Skeletal muscle satellite cell (primary cell): ENCODE data around the gene CCDC83.
"Not testable (repeated sequence)": the region's sequence is repeated elsewhere in the genome, so short reads cannot be mapped to it uniquely, and the experiment has no call there.

Experiments used
- H3K27me3 ChIP-seq: 2 replicates; pipeline ENCODE4 v1.7.0; 2013; ENCODE audit warnings: low read length; ENCODE audit not compliant: control insufficient read depth, insufficient read depth
- H3K36me3 ChIP-seq: 2 replicates; pipeline ENCODE4 v1.7.0; 2013; ENCODE audit warnings: mild to moderate bottlenecking, control low read depth, low read length; ENCODE audit not compliant: insufficient read depth
- H3K4me1 ChIP-seq: 2 replicates; pipeline ENCODE4 v1.7.0; 2013; ENCODE audit warnings: low read length; ENCODE audit not compliant: control insufficient read depth, insufficient read depth
- H3K4me2 ChIP-seq: 2 replicates; pipeline ENCODE4 v1.7.0; 2013; ENCODE audit warnings: mild to moderate bottlenecking, low read length
- H3K4me3 ChIP-seq: 2 replicates; pipeline ENCODE4 v1.7.0; 2013; ENCODE audit warnings: low read length
- H3K9ac ChIP-seq: 2 replicates; pipeline ENCODE4 v1.7.0; 2013; ENCODE audit warnings: mild to moderate bottlenecking, low read depth, low read length, moderate library complexity
- H3K9me3 ChIP-seq: replicated peaks from 2 replicates; pipeline ENCODE4 v1.7.0; 2013; ENCODE audit warnings: mild to moderate bottlenecking, control low read depth, low read length

CCDC83 gene

DNA sequence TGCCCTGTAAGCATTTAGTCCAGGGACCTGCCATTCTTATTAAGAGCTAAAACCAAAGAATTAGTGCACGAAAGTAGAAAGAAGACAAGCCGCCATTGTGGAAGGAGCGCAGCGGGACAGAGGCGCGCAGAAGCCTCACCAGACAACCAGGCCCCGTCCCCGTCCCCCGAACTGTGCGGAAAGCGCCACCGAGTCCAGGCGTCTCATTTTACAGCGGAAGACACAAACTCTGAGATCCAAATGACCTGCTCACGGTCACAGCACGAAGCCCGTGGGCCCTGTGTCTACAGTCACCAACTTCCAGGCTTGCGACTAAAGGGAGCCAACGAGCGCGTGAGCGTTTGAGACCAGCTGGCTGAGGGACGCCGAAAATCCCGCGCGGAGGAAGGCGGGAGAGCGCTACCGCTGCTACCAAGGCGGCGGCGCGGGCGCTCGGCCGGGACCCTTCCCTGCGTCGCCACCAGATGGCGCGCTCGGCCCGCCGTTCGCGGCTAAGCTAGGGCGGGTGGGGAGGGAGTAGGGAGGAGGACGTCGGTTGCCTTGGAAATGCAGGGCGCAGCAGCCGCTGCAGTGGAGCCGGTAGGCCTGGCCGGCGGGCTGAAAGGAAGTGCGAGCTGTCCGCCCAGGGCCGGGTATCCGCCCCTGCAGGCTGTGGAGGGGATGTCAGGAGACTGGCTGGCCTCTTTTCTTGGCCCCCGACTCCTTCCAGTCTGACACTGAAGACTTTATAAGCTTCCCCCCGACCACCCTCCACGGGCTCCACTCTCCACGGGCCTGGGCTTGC lies 434 bp upstream of the CCDC83 start:
- no peaks in the 10 kb centered on the region for H3K36me3 ChIP-seq
- peak overlapping the region; percentile 87 for H3K9ac ChIP-seq
- H3K4me2 ChIP-seq = peak overlapping the region; percentile 90
- peak overlapping the region; percentile 78 for H3K4me3 ChIP-seq
- H3K27me3 ChIP-seq = no peaks in the 10 kb centered on the region
- no peaks in the 10 kb centered on the region for H3K9me3 ChIP-seq
- peaks cover 5% of the 10 kb centered on the region for H3K4me1 ChIP-seq

DNA sequence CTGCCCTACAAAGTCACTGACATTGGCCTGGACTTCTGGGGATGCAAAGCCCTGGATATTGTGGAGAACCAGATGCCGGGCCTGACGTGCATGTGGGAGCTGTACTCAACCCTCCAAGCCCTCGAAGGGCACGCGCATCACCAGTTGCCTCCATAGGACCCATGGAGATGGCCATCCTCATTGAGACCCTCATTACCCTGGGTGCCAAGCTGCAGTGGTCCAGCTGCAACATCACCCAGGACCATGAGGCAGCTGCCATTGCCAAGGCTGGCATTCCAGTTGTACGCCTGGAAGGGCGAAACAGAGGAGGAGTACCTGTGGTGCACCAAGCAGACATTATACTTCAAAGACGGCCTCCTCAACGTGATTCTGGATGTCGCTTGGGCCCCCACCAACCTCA lies 1.9 kb downstream of the CCDC83 start:
- Histone ChIP-seq H3K4me1 (peaks cover 5% of the 10 kb centered on the region), H3K27me3 (no peaks in the 10 kb centered on the region), H3K4me2 (no peak overlapping the region), H3K9ac (no peak overlapping the region), H3K4me3 (no peak overlapping the region), H3K36me3 (no peaks in the 10 kb centered on the region), H3K9me3 (no peaks in the 10 kb centered on the region)

DNA sequence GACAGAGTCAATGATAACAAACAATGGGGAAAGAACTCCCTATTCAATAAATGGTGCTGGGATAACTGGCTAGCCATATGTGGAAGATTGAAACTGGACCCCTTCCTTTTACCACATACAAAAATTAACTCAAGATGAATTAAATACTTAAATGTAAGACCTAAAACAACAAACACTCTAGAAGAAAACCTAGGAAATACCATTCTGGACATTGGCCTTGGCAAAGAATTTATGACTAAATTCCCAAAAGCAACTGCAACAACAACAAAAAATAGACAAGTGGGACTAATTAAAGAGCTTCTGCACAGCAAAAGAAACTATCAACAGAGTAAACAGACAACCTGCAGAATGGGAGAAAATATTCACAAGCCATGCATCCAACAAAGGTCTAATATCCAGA lies 4.4 kb downstream of the CCDC83 start:
- not testable (repeated sequence) for H3K4me3 ChIP-seq, H3K4me1 ChIP-seq, H3K36me3 ChIP-seq, H3K27me3 ChIP-seq, H3K4me2 ChIP-seq, H3K9ac ChIP-seq, H3K9me3 ChIP-seq

DNA sequence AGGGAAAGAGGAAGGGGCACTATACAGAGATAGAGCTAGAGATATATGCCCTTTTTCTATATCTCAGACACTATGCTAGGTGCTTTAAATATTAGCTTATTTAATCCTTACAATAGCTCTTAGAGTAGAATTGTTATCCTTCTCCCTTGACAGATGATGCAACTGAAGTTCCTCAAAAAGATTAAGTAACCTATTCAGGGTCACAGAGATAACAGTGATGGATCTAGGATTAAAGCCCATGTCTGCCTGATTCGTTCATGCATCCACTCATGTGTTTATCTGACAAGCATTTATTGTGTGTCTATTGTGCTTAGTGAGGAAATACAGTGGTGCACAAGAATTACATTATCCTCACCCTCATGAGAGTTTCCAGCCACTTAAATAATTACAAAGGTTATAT lies 8.7 kb downstream of the CCDC83 start:
- H3K36me3 ChIP-seq = no peaks in the 10 kb centered on the region
- H3K4me1 ChIP-seq = no peaks in the 10 kb centered on the region
- H3K4me3 ChIP-seq = no peak overlapping the region
- no peaks in the 10 kb centered on the region for H3K27me3 ChIP-seq
- no peak overlapping the region for H3K4me2 ChIP-seq
- no peaks in the 10 kb centered on the region for H3K9me3 ChIP-seq
- no peak overlapping the region for H3K9ac ChIP-seq

DNA sequence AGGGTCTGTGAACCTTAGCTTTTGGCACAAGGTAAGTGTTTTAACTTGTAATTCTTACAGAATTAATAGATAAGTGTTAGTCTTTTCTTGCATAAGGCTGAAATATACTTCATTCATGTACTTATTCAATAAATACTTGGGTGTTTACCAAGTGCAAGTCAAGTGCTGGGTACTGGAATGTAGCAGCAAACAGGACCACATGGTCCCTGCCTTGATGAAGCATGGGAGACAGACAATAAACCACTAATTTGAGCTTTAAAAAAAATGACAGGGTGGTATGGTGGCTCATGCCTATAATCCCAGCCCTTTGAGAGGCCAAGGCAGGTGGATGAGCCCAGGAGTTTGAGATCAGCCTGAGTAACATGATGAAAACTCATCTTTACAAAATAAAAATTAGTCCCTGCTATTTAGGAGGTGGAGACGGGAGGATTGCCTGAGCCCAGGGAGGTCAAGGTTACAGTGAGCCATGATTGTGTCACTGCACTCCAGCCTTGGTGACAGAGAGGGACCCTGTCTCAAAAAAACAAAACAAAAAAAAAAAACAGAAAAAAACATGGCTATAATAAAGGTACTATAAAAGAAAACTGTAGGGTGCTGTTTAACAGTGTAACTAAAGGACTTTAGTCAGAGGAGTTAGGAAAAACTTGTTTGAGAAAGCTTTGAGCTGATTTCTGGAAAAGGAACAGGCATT lies 11.1 kb downstream of the CCDC83 start:
- H3K4me1 ChIP-seq = no peaks in the 10 kb centered on the region
- H3K4me2 ChIP-seq = no peak overlapping the region
- no peaks in the 10 kb centered on the region for H3K36me3 ChIP-seq
- no peak overlapping the region for H3K4me3 ChIP-seq
- H3K27me3 ChIP-seq = no peaks in the 10 kb centered on the region
- no peak overlapping the region for H3K9ac ChIP-seq
- H3K9me3 ChIP-seq = no peaks in the 10 kb centered on the region

DNA sequence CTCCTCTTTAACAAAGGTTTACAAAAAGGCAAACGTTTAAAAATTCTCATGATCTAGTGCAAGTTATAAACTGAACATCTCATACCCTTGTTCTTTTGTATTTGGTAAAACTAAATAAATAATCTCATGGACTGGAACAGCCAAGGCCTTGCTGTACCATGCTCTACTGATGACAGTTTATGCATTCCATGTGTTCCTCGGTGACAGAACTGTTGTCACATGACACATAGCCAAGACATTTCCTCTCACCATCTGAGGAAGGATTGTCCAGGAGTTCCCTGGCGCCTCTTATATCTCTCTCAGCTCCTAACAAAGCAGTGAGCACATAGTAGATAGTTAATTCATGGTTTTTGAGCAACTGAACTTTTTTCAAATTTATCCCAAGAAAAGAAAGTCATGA lies 12.6 kb downstream of the CCDC83 start:
- no peak overlapping the region for H3K4me2 ChIP-seq

DNA sequence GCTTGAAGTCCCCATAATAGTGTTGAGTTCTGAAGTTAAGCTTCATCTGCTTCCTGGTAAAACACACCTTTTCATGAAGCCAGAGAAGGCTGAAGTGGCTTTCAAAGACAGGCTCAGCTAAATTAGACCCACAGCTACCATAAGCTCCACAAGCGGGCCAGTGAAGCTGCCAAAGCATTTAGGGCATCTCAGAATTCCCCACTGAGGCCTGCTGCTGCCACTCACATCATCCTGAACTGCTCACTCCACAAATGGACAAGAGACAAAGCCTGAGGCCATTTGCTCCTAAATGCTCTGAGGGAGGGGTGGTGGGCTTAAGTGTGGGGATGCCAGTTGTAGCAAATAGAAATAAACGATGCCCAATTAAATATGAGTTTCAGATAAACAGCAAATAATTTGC lies 14.6 kb downstream of the CCDC83 start:
- Histone ChIP-seq H3K9me3 (no peaks in the 10 kb centered on the region), H3K4me2 (no peak overlapping the region), H3K27me3 (no peaks in the 10 kb centered on the region)

More for the DNA sequence above, 12.6 kb downstream of the CCDC83 start:
- H3K9ac ChIP-seq = no peak overlapping the region
- H3K36me3 ChIP-seq = no peaks in the 10 kb centered on the region
- no peaks in the 10 kb centered on the region for H3K4me1 ChIP-seq
- no peaks in the 10 kb centered on the region for H3K9me3 ChIP-seq
- no peaks in the 10 kb centered on the region for H3K27me3 ChIP-seq
- no peak overlapping the region for H3K4me3 ChIP-seq

DNA sequence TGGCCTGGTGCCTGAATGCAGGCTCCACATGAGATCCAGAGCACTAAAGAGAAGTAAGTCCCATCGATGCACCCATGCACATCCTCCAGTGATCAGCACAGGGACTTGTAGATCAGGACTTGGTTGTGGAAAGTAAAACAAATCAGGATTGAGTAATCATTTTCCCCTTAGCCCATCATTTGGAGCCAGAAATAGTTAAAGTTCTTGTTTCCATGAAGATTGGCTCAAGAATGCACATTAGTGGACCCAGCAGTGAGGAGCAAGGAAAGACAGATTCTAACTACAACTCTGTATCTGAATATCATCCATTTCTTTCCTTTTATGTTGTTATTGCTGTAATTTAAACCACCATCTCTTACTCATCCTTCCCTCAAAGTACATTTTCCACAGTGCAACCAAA lies 19.1 kb downstream of the CCDC83 start:
- H3K9ac ChIP-seq = no peak overlapping the region

More for the DNA sequence above, 14.6 kb downstream of the CCDC83 start:
- Histone ChIP-seq H3K36me3 (no peaks in the 10 kb centered on the region), H3K4me1 (peaks cover 9% of the 10 kb centered on the region), H3K4me3 (no peak overlapping the region), H3K9ac (no peak overlapping the region)

DNA sequence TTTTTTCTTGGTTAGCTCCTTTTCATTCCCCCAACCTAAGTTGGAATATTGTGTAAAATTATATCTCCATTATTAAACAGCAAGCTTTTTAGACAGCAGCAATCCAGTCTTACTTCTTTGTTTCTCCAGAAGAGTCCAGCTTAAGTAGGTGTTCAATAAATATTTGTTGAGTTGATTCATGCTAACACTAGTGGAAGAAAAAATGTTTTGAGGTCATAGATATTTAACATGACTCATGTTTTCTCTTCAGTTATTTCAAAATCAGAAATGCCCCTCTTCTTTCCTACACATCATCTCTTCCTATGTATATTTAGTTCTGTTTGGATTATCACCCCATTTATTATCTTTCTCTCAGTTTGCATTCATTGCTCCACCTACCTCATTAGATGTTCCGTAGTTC lies 20.3 kb downstream of the CCDC83 start:
- H3K4me2 ChIP-seq = peak overlapping the region; percentile 36
- H3K36me3 ChIP-seq = no peaks in the 10 kb centered on the region
- no peak overlapping the region for H3K9ac ChIP-seq
- no peaks in the 10 kb centered on the region for H3K27me3 ChIP-seq
- H3K4me1 ChIP-seq = peaks cover 20% of the 10 kb centered on the region
- H3K4me3 ChIP-seq = no peak overlapping the region
- no peaks in the 10 kb centered on the region for H3K9me3 ChIP-seq

More for the DNA sequence above, 19.1 kb downstream of the CCDC83 start:
- Histone ChIP-seq H3K9me3 (no peaks in the 10 kb centered on the region), H3K4me3 (no peak overlapping the region), H3K4me1 (peaks cover 20% of the 10 kb centered on the region), H3K27me3 (no peaks in the 10 kb centered on the region), H3K36me3 (no peaks in the 10 kb centered on the region), H3K4me2 (peak overlapping the region; percentile 30)

DNA sequence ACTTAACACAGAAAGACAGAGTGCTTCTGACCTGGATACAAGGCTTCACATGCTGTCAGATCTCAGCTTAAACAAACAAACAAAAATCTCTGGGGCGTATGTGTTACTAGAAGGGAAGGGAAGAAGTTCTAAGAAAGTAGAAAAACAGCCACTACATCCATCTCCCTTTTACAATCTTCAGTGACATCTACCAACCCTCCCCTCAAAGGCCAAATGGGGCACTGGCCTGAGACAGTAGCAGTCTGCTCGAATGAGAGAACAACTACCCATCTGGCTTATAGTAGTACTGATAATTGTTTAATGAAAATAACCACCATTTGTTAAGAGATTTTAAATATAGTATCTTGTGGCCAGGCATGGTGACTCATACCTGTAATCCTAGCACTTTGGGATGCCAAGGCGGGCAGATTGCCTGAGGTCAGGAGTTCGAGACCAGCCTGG lies 29.4 kb downstream of the CCDC83 start:
- Histone ChIP-seq H3K36me3 (no peaks in the 10 kb centered on the region), H3K27me3 (no peaks in the 10 kb centered on the region), H3K4me1 (peaks cover 4% of the 10 kb centered on the region), H3K9ac (no peak overlapping the region), H3K4me3 (no peak overlapping the region), H3K9me3 (no peaks in the 10 kb centered on the region), H3K4me2 (no peak overlapping the region)

DNA sequence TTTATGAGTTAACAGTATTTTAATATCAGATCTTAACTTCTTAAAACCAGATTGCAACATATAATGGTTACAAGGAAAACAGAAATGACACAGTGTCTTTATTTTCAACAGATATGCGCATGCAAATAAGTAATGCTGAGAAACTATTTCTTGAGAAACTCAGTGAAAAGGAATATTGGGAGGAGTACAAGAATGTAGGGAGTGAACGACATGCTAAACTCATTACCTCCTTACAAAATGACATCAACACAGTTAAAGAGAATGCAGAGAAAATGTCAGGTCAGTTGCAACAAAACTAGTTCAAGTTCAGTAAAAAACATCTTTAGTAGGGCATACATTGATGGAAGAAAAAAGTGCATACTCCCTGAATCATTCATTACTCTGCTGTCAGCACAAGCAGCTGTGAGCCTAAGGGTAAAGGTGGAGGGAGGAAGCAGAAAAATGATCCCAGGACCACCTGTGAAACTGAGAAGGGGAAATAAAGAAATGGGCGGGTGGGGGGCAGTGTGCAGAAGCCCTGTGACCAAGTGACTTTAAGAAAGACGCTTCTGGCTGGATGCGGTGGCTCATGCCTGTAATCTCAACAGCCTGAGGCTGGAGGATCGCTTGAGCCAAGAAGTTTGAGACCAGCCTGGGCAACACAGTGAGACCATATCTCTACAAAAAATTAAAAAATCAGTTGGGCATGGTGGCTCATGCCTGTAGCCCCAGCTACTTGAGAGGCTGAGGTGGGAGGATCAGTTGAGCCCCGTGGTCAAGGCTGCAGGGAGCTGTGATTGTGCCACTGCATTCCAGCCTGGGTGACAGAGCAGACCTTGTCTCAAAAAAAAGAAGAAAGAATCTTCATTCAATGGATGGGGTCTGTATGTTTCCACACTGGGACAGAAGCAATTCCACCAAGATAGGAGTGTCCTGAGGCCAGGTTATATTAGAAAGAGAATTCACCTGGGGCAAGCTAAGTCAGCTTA lies 31.2 kb downstream of the CCDC83 start:
- Histone ChIP-seq H3K9ac (no peak overlapping the region), H3K4me3 (no peak overlapping the region), H3K36me3 (no peaks in the 10 kb centered on the region), H3K4me1 (peaks cover 12% of the 10 kb centered on the region), H3K4me2 (no peak overlapping the region), H3K9me3 (no peaks in the 10 kb centered on the region), H3K27me3 (no peaks in the 10 kb centered on the region)
